Heart right ventricle (tissue), 16 donors: ENCODE measurements around the gene CEBPE. TPM values are rescaled to one million over a fixed set of nuclear protein-coding genes. Genes with fewer than 3 reads are reported as not detected.

ENCODE experiments used
- ATAC-seq, 8 donors: fragments of 200-7000 bp; cut with Tn5 transposase; one replicate each; pipeline ENCODE4 v1.9.1; 2020; ENCODE audit warnings: mild to moderate bottlenecking in 8 of 8, moderate library complexity in 8 of 8, moderate number of reproducible peaks in 1 of 8
- DNase-seq, 2 donors: peaks; one replicate each; pipeline ENCODE4 v3.0.0-alpha.2; 2020
- H3K27ac ChIP-seq, 10 donors: fragments of 200-600 bp; sonication (generic) in 2 of 10; one replicate each; pipeline versions ENCODE4 v1.5.0 to v1.8.0; 2020 to 2022; ENCODE audit warnings: mild to moderate bottlenecking in 3 of 10
- H3K27me3 ChIP-seq, 7 donors: fragments of 200-600 bp; one replicate each; pipeline ENCODE4 v1.8.0; 2021 to 2022; ENCODE audit warnings: mild to moderate bottlenecking in 2 of 7
- H3K36me3 ChIP-seq, 9 donors: fragments of 200-600 bp; sonication (generic) in 1 of 9; one replicate each; pipeline versions ENCODE4 v1.5.0 to v1.8.0; 2020 to 2022; ENCODE audit warnings: mild to moderate bottlenecking in 2 of 9
- H3K4me1 ChIP-seq, 9 donors: fragments of 200-600 bp; sonication (generic) in 1 of 9; one replicate each; pipeline versions ENCODE4 v1.5.0 to v1.8.0; 2020 to 2022; ENCODE audit warnings: mild to moderate bottlenecking in 4 of 9
- H3K4me3 ChIP-seq, 10 donors: fragments of 200-600 bp; sonication (generic) in 2 of 10; one replicate each; pipeline versions ENCODE4 v1.5.0 to v1.8.0; 2020 to 2022; ENCODE audit warnings: mild to moderate bottlenecking in 7 of 10, moderate library complexity in 2 of 10
- H3K9me3 ChIP-seq, 11 donors: fragments of 200-600 bp in 10 of 11; sonication (generic) in 2 of 11; one replicate each; pipeline versions ENCODE4 v1.5.0 to v1.8.0; 2013 to 2022; ENCODE audit warnings: mild to moderate bottlenecking in 2 of 11, control low read depth in 1 of 11, moderate library complexity in 1 of 11
- WGBS, 2 donors: extraction: QIAGEN DNeasy Blood & Tissue Kit; methylation state at CpG; one replicate each; pipeline ENCODE4 v1.1.7; 2013; ENCODE audit warnings: inconsistent platforms in 1 of 2; 5-methylcytosine and 5-hydroxymethylcytosine counted together
- intact Hi-C, 10 donors: fragments of 100-400 bp; cut with DNase I; formaldehyde crosslinking; loops; one replicate each; pipeline versions ENCODE4 v1.11.1 to v1.14.2; 2022
- long read RNA-seq, 3 donors: library from polyadenylated mRNA; unstranded; transcript quantifications; one replicate each; pipeline ENCODE4 v2.0.0, GENCODE V29; 2020 to 2021
- polyA plus RNA-seq, 2 donors: library from polyadenylated mRNA; stranded (reverse); fragments of 200-250 nt; gene quantifications; one replicate each; pipeline ENCODE4 v1.2.3, GENCODE V29; 2013
- total RNA-seq, 10 donors: library from RNA; stranded (reverse); fragmentation: NEBNext Ultra II Directional in 3 of 10; extraction: Animal tissue kit (Norgen Biotek cat#: 25700) in 3 of 10; gene quantifications; one replicate each; pipeline versions ENCODE4 v1.2.1 to v1.2.4, GENCODE V29; 2021 to 2023
- TF ChIP-seq, protein P1 (sequence below), 9 donors: fragments of 200-600 bp; sonication (generic) in 2 of 9; IDR thresholded peaks; one replicate each; pipeline versions ENCODE4 v1.5.0 to v1.8.0; 2021 to 2022; ENCODE audit warnings: antibody characterized with exemption in 9 of 9, mild to moderate bottlenecking in 5 of 9, moderate library complexity in 1 of 9
- donor health status: Arrhythmogenic right ventricular cardiomyopathy.
- donor health status: ischemic (EF 13 %, LVEDD 7.1; RV severe dilation, severe dysfunction).
- donor health status: healthy with polysubstance abuse.
- donor health status: DM: no; HTN: yes; CAD: no.
- donor health status: DM: no; HTN: no; CAD: no.
- donor health status: ischemic (EF 25% LVEDD 6.9; RV normal size, moderate dysfunction).
- donor health status: ischemic (EF 25% LVEDD 5.7; RV mildly dilated, moderate dysfunction).
- donor health status: healthy.
- donor health status: DM: yes; HTN: yes; CAD: no.
- donor health status: Ischemic cardiomyopathy.
- donor health status: ischemic (EF 35%, LVEDD 5.7; RV mildly dilated, moderate dysfunction).
- donor health status: nonischemic (EF 11% LVEDD 7.7; RV severe dilation, severe dysfunction).
- donor health status: DM: yes; HTN: yes; CAD: no.
- donor health status: PGD.
- donor health status: ischemic (EF 29% LVEDD 5.4; RV normal size, mild dysfunction).
- donor health status: nonischemic (EF 23%, LVEDD 6.1; RV moderate dilation, normal function).

Gene CEBPE
- total RNA-seq (under 1 TPM in 1 of 10 donors, not detected in 9; 0.53 TPM), polyA plus RNA-seq (under 1 TPM in 1 of 2 donors, not detected in 1; 0.07 TPM)
- long read RNA-seq, donor 1, result 0 reads
- long read RNA-seq, donor 2, partial matches to known transcripts, result 0 of 1 reads
- long read RNA-seq, donor 2, other reads (novel, unspliced or antisense), result 1 of 1 reads
- long read RNA-seq, donor 3, result 0 reads

- DNase-seq (no peak), ATAC-seq (no peak)
- H3K4me3 ChIP-seq, result peak within 1 kb of the TSS in 1 of 10 donors; percentile 41
- no peaks in the 10 kb centered on the region for H3K9me3 ChIP-seq
- intact Hi-C loops, result no loop called here
- no peaks in the 10 kb centered on the region for H3K36me3 ChIP-seq
- TF ChIP-seq, protein P1, sequence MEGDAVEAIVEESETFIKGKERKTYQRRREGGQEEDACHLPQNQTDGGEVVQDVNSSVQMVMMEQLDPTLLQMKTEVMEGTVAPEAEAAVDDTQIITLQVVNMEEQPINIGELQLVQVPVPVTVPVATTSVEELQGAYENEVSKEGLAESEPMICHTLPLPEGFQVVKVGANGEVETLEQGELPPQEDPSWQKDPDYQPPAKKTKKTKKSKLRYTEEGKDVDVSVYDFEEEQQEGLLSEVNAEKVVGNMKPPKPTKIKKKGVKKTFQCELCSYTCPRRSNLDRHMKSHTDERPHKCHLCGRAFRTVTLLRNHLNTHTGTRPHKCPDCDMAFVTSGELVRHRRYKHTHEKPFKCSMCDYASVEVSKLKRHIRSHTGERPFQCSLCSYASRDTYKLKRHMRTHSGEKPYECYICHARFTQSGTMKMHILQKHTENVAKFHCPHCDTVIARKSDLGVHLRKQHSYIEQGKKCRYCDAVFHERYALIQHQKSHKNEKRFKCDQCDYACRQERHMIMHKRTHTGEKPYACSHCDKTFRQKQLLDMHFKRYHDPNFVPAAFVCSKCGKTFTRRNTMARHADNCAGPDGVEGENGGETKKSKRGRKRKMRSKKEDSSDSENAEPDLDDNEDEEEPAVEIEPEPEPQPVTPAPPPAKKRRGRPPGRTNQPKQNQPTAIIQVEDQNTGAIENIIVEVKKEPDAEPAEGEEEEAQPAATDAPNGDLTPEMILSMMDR (IDR thresholded peaks at IDR 0.05), result no peak
- H3K27ac ChIP-seq, result peak within 1 kb of the TSS in 1 of 10 donors; percentile 80
- WGBS, 2 donors, result 81 to 83% methylated on average over 32 of the region's 32 CpGs
- H3K4me1 ChIP-seq, result peaks cover 0 to 65% (median 10%) of the 10 kb centered on the region in 9 donors
- H3K27me3 ChIP-seq, result peaks cover 0 to 11% (median 0%) of the 10 kb centered on the region in 7 donors
Observed at GRCh38 chr14:23118506-23119362, at the start of gene CEBPE. Gene CEBPE (minus strand): TSS chr14:23119255. CDS start chr14:23119091, 164 bp downstream.

DNA sequence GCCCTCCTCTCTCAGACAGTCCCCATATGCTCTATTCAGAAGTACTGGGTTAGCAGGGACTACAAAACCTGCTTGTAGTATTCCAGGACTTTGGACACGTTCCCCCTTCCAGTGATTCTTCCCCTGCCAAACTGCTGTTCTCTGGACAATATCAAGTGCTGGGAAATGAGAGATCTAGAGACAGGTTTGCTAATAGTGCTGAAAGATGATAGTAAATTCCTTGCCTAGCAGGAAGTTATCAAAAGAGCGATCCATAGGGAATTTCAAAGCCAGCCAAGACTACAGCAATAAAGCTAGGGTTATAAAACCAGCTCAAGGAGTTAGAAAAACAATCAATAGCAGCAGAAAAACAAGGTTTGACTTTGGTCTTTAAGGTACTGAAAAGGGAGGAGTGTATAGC lies 49.2 kb upstream of the CEBPE start:
- peak in 5 of 8 donors; percentile 45 to 79 (median 64) for ATAC-seq
- Histone ChIP-seq H3K9me3 (no peaks in the 10 kb centered on the region), H3K4me1 (peaks cover 0 to 41% (median 9%) of the 10 kb centered on the region in 9 donors), H3K27ac (peak overlapping the region in 1 of 10 donors; percentile 42), H3K36me3 (no peaks in the 10 kb centered on the region), H3K4me3 (no peak overlapping the region), H3K27me3 (no peaks in the 10 kb centered on the region)
- WGBS, 2 donors, result 13 to 28% methylated on average over 2 of the region's 2 CpGs
- DNase-seq, result no peak
- intact Hi-C loops, result no loop called here
- TF ChIP-seq, protein P1 (IDR thresholded peaks at IDR 0.05), result no peak

DNA sequence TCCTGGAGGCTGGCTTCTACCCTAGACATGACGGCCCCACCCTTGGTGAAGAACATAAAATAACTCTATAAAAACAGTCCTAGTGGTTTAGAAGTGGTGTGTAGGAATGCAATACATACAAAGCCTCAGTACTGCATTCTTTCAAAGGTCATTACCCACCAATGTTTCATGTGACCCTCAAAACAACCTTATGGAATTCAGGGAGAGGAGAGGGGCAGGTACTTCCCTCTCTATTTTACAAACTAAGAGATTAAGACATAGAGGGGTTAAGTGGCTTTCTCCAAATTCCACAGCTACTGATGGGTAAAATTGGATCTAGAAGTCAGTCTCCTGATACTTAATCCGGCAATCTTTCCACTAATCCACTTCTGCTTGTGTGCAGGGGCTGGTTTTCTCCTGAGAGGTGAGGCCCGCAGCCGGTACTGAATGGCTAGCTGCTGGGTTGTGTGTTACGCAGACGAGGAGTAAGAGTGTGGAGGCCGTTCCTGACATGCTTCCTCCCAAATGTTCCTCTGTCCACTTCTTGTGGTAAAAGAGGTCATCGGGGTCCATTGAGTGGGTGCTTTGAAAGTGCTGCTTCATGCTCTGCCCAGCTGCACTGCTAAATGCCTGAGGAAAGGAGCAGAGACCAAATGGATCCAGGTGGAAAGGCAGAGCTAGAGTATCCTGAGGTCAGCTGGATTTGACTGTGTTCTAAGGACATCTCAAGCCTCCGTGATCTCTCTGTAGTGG lies 48.2 kb upstream of the CEBPE start:
- DNase-seq, result no peak
- TF ChIP-seq, protein P1 (IDR thresholded peaks at IDR 0.05), result no peak
- Histone ChIP-seq H3K9me3 (no peaks in the 10 kb centered on the region), H3K27ac (peak overlapping the region in 1 of 10 donors; percentile 42), H3K36me3 (no peaks in the 10 kb centered on the region), H3K4me3 (no peak overlapping the region), H3K4me1 (peaks cover 0 to 41% (median 9%) of the 10 kb centered on the region in 9 donors), H3K27me3 (no peaks in the 10 kb centered on the region)
- WGBS, 2 donors, result 77 to 85% methylated on average over 9 of the region's 9 CpGs
- ATAC-seq, result peak in 1 of 8 donors; percentile 8
- intact Hi-C loops, result no loop called here

- H3K4me3 ChIP-seq, result no peak overlapping the region
- H3K27ac ChIP-seq, result no peak overlapping the region
- intact Hi-C loops, result no loop called here
- WGBS, 2 donors, result 94 to 97% methylated on average over 5 of the region's 5 CpGs
- TF ChIP-seq, protein P1 (IDR thresholded peaks at IDR 0.05), result no peak
- no peak for ATAC-seq
- no peaks in the 10 kb centered on the region for H3K27me3 ChIP-seq
- no peaks in the 10 kb centered on the region for H3K36me3 ChIP-seq
- peaks cover 0 to 62% (median 16%) of the 10 kb centered on the region in 9 donors for H3K4me1 ChIP-seq
- no peaks in the 10 kb centered on the region for H3K9me3 ChIP-seq
- no peak for DNase-seq
Observed at GRCh38 chr14:23164949-23165348, 45.9 kb upstream of the CEBPE start.
